OCI-LY7 (cell line): ENCODE measurements around the gene PLN. TPM values are rescaled to one million over a fixed set of nuclear protein-coding genes. Genes with fewer than 3 reads are reported as not detected.

ENCODE experiments used
- BruUV-seq: library from RNA; stranded (reverse); fragments of 400-500 nt; replicated peaks from 2 replicates; lab custom pipeline; 2021; lab: Mats Ljungman, UMichigan
- CTCF ChIA-PET: fragments of 300-600 bp; sonication (Branson Sonifier 250); formaldehyde crosslinking; loops from one replicate; lab custom pipeline; 2022; ENCODE audit warnings: antibody characterized with exemption; ENCODE audit not compliant: unreplicated experiment; lab: Charles Lee
- POLR2A ChIA-PET: fragments of 300-600 bp; sonication (Branson Sonifier 250); formaldehyde crosslinking; loops from one replicate; lab custom pipeline; 2022; ENCODE audit warnings: antibody characterized with exemption; lab: Charles Lee
- DNase-seq: peaks from one replicate; pipeline ENCODE4 v3.0.0-alpha.2; 2015; ENCODE audit warnings: low spot score
- H2AFZ ChIP-seq: fragments of 200-600 bp; sonication (generic), shearing (Covaris generic); 2 replicates; pipeline ENCODE4 v1.6.1; 2014; ENCODE audit warnings: mild to moderate bottlenecking, antibody characterized with exemption, low read length, moderate library complexity
- H3K27ac ChIP-seq: fragments of 200-600 bp; sonication (generic); 2 replicates; pipeline ENCODE4 v1.5.1; 2014; ENCODE audit warnings: mixed run types, low read depth, mild to moderate bottlenecking, moderate library complexity, low read length, inconsistent platforms; ENCODE audit not compliant: poor library complexity, severe bottlenecking
- H3K36me3 ChIP-seq: fragments of 200-600 bp; sonication (generic); 2 replicates; pipeline ENCODE4 v1.6.1; 2014; ENCODE audit warnings: mild to moderate bottlenecking, antibody characterized with exemption, low read length, moderate library complexity, mixed read lengths; ENCODE audit not compliant: insufficient read depth
- H3K4me1 ChIP-seq: fragments of 200-600 bp; sonication (generic); 2 replicates; pipeline ENCODE4 v1.5.1; 2014; ENCODE audit warnings: mild to moderate bottlenecking, low read length; ENCODE audit not compliant: insufficient read depth, poor library complexity, severe bottlenecking
- H3K4me2 ChIP-seq: fragments of 200-600 bp; sonication (generic); 2 replicates; pipeline ENCODE4 v1.6.1; 2014; ENCODE audit warnings: mild to moderate bottlenecking, low read length
- H3K4me3 ChIP-seq: fragments of 200-600 bp; sonication (generic); 2 replicates; pipeline ENCODE4 v1.5.1; 2014; ENCODE audit warnings: mild to moderate bottlenecking, low read depth, low read length; ENCODE audit not compliant: poor library complexity, severe bottlenecking
- H3K79me2 ChIP-seq: fragments of 200-600 bp; sonication (generic); 2 replicates; pipeline ENCODE4 v1.6.1; 2016; ENCODE audit warnings: low read depth, mild to moderate bottlenecking, low read length, moderate library complexity, mixed read lengths; ENCODE audit not compliant: insufficient read depth
- H3K9me2 ChIP-seq: fragments of 200-600 bp; sonication (generic); 2 replicates; pipeline ENCODE4 v1.6.1; 2016; ENCODE audit warnings: mild to moderate bottlenecking, low read length, mixed read lengths; ENCODE audit not compliant: insufficient read depth
- H3K9me3 ChIP-seq: fragments of 200-600 bp; sonication (generic); 2 replicates; pipeline ENCODE4 v1.6.1; 2014; ENCODE audit warnings: mild to moderate bottlenecking, mixed run types, low read length, mixed read lengths
- H4K20me1 ChIP-seq: fragments of 200-600 bp; sonication (generic); 2 replicates; pipeline ENCODE4 v1.6.1; 2014; ENCODE audit warnings: mild to moderate bottlenecking, antibody characterized with exemption, low read length, moderate library complexity, mixed read lengths; ENCODE audit not compliant: insufficient read depth
- CTCF ChIP-seq: fragments of 200-600 bp; sonication (generic); conservative IDR thresholded peaks from 2 replicates; pipeline ENCODE4 v1.5.1; 2014; ENCODE audit warnings: mild to moderate bottlenecking, antibody characterized with exemption, low read length, moderate library complexity, mixed read lengths
- EZH2phosphoT487 ChIP-seq: fragments of 200-600 bp; sonication (generic); IDR thresholded peaks from 2 replicates; pipeline ENCODE4 v1.6.1; 2018; ENCODE audit warnings: low read depth, borderline replicate concordance, mild to moderate bottlenecking, mixed run types, antibody characterized with exemption, low read length, moderate library complexity, mixed read lengths
- intact Hi-C: fragments of 100-400 bp; cut with micrococcal nuclease; formaldehyde crosslinking; loops from one replicate; pipeline ENCODE4 v1.10.0; 2022; ENCODE audit not compliant: unreplicated experiment
- total RNA-seq, 2 experiments: library from RNA; depleted of rRNA in 1 of 2; stranded (reverse); fragments of >200 nt in 1 of 2; shearing (Covaris generic) in 1 of 2; gene quantifications; 2 replicates each; pipeline ENCODE4 v1.2.3, GENCODE V29; 2014 to 2022

PLN gene
- total RNA-seq, 2 experiments from 2014 or later: not detected

- CTCF ChIA-PET: no interaction called here
- Histone ChIP-seq H3K79me2 (no peaks in the 10 kb centered on the region), H3K36me3 (no peaks in the 10 kb centered on the region), H3K4me3 (no peak overlapping the region), H3K4me1 (peaks cover 4% of the 10 kb centered on the region), H3K27ac (no peak overlapping the region), H2AFZ (no peak overlapping the region), H4K20me1 (no peaks in the 10 kb centered on the region), H3K4me2 (no peak overlapping the region), H3K9me3 (no peaks in the 10 kb centered on the region), H3K9me2 (no peaks in the 10 kb centered on the region)
- TF ChIP-seq CTCF: no peak
- TF ChIP-seq EZH2phosphoT487: no peak
- POLR2A ChIA-PET: interaction anchor here (1.1 kb wide), 1 partner anchor 11 kb away, joined by 3 read pairs; no protein-coding TSS in a partner anchor
- no TSS peak for BruUV-seq
- DNase-seq: no peak
- intact Hi-C loops: loop anchor here (5.0 kb wide), 2 partner anchors 49 to 544 kb away; no protein-coding TSS in a partner anchor
Observed at GRCh38 chr6:118567974-118568373, 19.9 kb downstream of the PLN start.

- POLR2A ChIA-PET: interaction anchor here (0.6 to 1.0 kb wide), 2 partner anchors 9 to 153 kb away, joined by 4 to 6 read pairs; no protein-coding TSS in a partner anchor
- CTCF ChIA-PET: no interaction called here
- H3K27ac ChIP-seq: no peak overlapping the region
- H3K4me2 ChIP-seq: no peak overlapping the region
- H2AFZ ChIP-seq: no peak overlapping the region
- H3K9me2 ChIP-seq: no peaks in the 10 kb centered on the region
- DNase-seq: no peak
- peaks cover 3% of the 10 kb centered on the region for H3K9me3 ChIP-seq
- no peak for TF ChIP-seq CTCF
- TF ChIP-seq EZH2phosphoT487: no peak
- intact Hi-C loops: loop anchor here (5.0 kb wide), 2 partner anchors 48 to 543 kb away; no protein-coding TSS in a partner anchor
- no peaks in the 10 kb centered on the region for H3K36me3 ChIP-seq
- peaks cover 4% of the 10 kb centered on the region for H3K4me1 ChIP-seq
- no peaks in the 10 kb centered on the region for H3K79me2 ChIP-seq
- no peaks in the 10 kb centered on the region for H4K20me1 ChIP-seq
- H3K4me3 ChIP-seq: no peak overlapping the region
- BruUV-seq: no TSS peak
Observed at GRCh38 chr6:118569498-118569897, 21.4 kb downstream of the PLN start.

GRCh38 chr6:118571121-118571520 is 23.0 kb downstream of the PLN start:
- Histone ChIP-seq H3K4me2 (no peak overlapping the region), H3K9me2 (no peaks in the 10 kb centered on the region), H3K4me3 (no peak overlapping the region), H3K27ac (no peak overlapping the region), H2AFZ (no peak overlapping the region), H3K79me2 (no peaks in the 10 kb centered on the region), H3K4me1 (no peaks in the 10 kb centered on the region), H3K9me3 (peaks cover 11% of the 10 kb centered on the region), H4K20me1 (no peaks in the 10 kb centered on the region), H3K36me3 (no peaks in the 10 kb centered on the region)
- no peak for DNase-seq
- ChIA-PET CTCF (no interaction called here), POLR2A (interaction anchor here (1.1 kb wide), 1 partner anchor 9 kb away, joined by 3 read pairs; no protein-coding TSS in a partner anchor)
- BruUV-seq: no TSS peak
- intact Hi-C loops: no loop called here
- TF ChIP-seq CTCF (no peak), EZH2phosphoT487 (no peak)
